K562 (cell line): ENCODE results near the gene ZBTB32.

ENCODE experiments used
- CTCF ChIP-seq, 3 experiments: IDR thresholded peaks in 2 of 3; conservative IDR thresholded peaks in 1 of 3; 2 replicates each; pipeline ENCODE4 v1.5.1; 2011 to 2012; ENCODE audit warnings: low read length in 3 of 3, mild to moderate bottlenecking in 3 of 3, control low read depth in 2 of 3, improper control_type of control experiment in 1 of 3, inconsistent platforms in 1 of 3, low read depth in 1 of 3, mixed read lengths in 1 of 3, moderate library complexity in 1 of 3; ENCODE audit not compliant: insufficient read depth in 2 of 3
- ETV6 ChIP-seq, 3 experiments: fragments of 150-350 bp in 1 of 3; sonication (generic) in 1 of 3; formaldehyde crosslinking in 1 of 3; IDR thresholded peaks; 2 replicates each; pipeline versions ENCODE4 v1.6.1 to v1.8.0; 2014 to 2022; ENCODE audit warnings: borderline replicate concordance in 2 of 3, low read depth in 2 of 3, antibody characterized with exemption in 1 of 3, low read length in 1 of 3, mild to moderate bottlenecking in 1 of 3, missing genetic modification reagents in 1 of 3
- SAFB2 ChIP-seq: fragments of 200-400 bp; formaldehyde crosslinking; IDR thresholded peaks from 2 replicates; pipeline ENCODE4 v1.6.1; 2018; ENCODE audit warnings: borderline replicate concordance, low read length, low read depth, moderate library complexity; ENCODE audit not compliant: severe bottlenecking

DNA sequence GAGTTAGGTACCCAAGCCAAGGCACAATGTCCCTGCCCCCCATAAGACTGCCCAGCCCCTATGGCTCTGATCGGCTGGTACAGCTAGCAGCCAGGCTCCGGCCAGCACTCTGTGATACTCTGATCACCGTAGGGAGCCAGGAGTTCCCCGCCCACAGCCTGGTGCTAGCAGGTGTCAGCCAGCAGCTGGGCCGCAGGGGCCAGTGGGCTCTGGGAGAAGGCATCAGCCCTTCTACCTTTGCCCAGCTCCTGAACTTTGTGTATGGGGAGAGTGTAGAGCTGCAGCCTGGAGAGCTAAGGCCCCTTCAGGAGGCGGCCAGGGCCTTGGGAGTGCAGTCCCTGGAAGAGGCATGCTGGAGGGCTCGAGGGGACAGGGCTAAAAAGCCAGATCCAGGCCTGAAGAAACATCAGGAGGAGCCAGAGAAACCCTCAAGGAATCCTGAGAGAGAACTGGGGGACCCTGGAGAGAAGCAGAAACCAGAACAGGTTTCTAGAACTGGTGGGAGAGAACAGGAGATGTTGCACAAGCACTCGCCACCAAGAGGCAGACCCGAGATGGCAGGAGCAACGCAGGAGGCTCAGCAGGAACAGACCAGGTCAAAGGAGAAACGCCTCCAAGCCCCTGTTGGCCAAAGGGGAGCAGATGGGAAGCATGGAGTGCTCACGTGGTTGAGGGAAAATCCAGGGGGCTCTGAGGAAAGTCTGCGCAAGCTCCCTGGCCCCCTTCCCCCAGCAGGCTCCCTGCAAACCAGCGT lies 10.4 kb downstream of the ZBTB32 start:
- TF ChIP-seq SAFB2 (no peak), CTCF (IDR thresholded peaks at IDR 0.05 in 2 of 3, conservative IDR thresholded peaks at IDR 0.05 in 1 of 3; ENCODE audit: insufficient read depth in 2 of 3, low read depth in 1 of 3, low read length in 3 of 3) (peak in 2 of 3 experiments; percentile 11 to 31; a peak in 2 of 6 replicates), ETV6 (IDR thresholded peaks at IDR 0.05; ENCODE audit: borderline replicate concordance in 1 of 2, low read depth in 2 of 2, low read length in 1 of 2) (no peak), ETV6 (CRISPR knock-in tag; IDR thresholded peaks at IDR 0.05; ENCODE audit: borderline replicate concordance) (no peak)
